ENCODE data around the gene TMEM235. TPM values are rescaled to one million over a fixed set of nuclear protein-coding genes. Genes with fewer than 3 reads are reported as not detected.
A peak's percentile ranks its signal among the peaks of the same experiment; 100 is the strongest.

TMEM235 gene
- total and polyA plus RNA-seq, 2 donors (not counting 3 experiments of a cell fraction or from before 2014, with no cell fraction given), result 0.04 to 0.38 TPM

DNA sequence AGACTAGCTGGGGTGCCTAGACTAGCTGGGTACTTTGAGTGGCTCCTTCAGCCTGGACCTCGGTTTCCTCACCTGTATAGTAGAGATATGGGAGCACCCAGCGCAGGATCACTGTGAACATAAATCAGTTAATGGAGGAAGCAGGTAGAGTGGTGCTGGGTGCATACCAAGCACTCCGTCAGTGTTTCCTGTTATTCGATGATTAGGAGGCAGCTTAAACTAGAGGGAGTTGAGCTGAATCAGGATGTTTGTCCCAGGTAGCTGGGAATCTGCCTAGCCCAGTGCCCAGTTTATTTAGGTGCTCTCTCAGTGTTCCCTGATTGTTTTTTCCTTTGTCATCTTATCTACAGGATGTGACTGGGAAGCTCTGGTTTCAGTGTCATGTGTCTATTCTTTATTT, 8.4 kb upstream of the TMEM235 start:
- intact Hi-C loops (cut with micrococcal nuclease), result no loop called here
- TF ChIP-seq, protein P1, sequence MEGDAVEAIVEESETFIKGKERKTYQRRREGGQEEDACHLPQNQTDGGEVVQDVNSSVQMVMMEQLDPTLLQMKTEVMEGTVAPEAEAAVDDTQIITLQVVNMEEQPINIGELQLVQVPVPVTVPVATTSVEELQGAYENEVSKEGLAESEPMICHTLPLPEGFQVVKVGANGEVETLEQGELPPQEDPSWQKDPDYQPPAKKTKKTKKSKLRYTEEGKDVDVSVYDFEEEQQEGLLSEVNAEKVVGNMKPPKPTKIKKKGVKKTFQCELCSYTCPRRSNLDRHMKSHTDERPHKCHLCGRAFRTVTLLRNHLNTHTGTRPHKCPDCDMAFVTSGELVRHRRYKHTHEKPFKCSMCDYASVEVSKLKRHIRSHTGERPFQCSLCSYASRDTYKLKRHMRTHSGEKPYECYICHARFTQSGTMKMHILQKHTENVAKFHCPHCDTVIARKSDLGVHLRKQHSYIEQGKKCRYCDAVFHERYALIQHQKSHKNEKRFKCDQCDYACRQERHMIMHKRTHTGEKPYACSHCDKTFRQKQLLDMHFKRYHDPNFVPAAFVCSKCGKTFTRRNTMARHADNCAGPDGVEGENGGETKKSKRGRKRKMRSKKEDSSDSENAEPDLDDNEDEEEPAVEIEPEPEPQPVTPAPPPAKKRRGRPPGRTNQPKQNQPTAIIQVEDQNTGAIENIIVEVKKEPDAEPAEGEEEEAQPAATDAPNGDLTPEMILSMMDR (IDR thresholded peaks at IDR 0.05; ENCODE audit: extremely low read depth in 1 of 2, insufficient read depth in 1 of 2, low read depth in 1 of 2, low read length in 2 of 2), result no peak
- TF ChIP-seq EZH2 (IDR thresholded peaks at IDR 0.05; ENCODE audit: borderline replicate concordance, low read depth, low read length, severe bottlenecking) (no peak), POLR2AphosphoS5 (IDR thresholded peaks at IDR 0.05; ENCODE audit: insufficient read depth, low read depth, low read length) (no peak), JUN (IDR thresholded peaks at IDR 0.05; ENCODE audit: borderline replicate concordance, insufficient read depth, insufficient read length, low read depth) (no peak), MYC (IDR thresholded peaks at IDR 0.05; ENCODE audit: low read depth, low read length) (no peak), FOS (IDR thresholded peaks at IDR 0.05; ENCODE audit: borderline replicate concordance, insufficient read depth, low read length) (no peak)
- POLR2A ChIA-PET, result interaction anchor here (1.1 kb wide), 1 partner anchor 48 kb away, joined by 3 read pairs; no protein-coding TSS in a partner anchor

More for the DNA sequence above, 8.4 kb upstream of the TMEM235 start:
- FAIRE-seq (peak; percentile 85), DNase-seq (ENCODE audit: low read depth, low spot score) (peak; percentile 80)
- Histone ChIP-seq H3K9me1 (replicated peaks; ENCODE audit: control insufficient read depth, extremely low read depth, insufficient read depth, low read length) (no peaks in the 10 kb centered on the region), H3K9me3 (replicated peaks; ENCODE audit: control insufficient read depth, insufficient read depth, low read length) (no peaks in the 10 kb centered on the region), H3K4me1 (ENCODE audit: control insufficient read depth, extremely low read depth, insufficient read depth, low read length) (peaks cover 31% of the 10 kb centered on the region), H3K79me2 (ENCODE audit: control insufficient read depth, insufficient read depth, low read length) (peaks cover 10% of the 10 kb centered on the region), H3K27ac (ENCODE audit: insufficient read depth, low read depth, low read length) (peak overlapping the region; percentile 83), H3K4me2 (ENCODE audit: insufficient read depth, low read length) (peak overlapping the region; percentile 27), H3K9ac (replicated peaks; ENCODE audit: extremely low read depth, insufficient read depth, low read length) (peak overlapping the region; percentile 35), H4K20me1 (replicated peaks; ENCODE audit: control insufficient read depth, extremely low read depth, insufficient read depth, low read length) (no peaks in the 10 kb centered on the region), H3K27me3 (ENCODE audit: control insufficient read depth in 2 of 2, insufficient read depth in 2 of 2, low read length in 2 of 2) (no peaks in the 10 kb centered on the region), H3K4me3 (replicated peaks in 1 of 3; ENCODE audit: insufficient read depth in 1 of 3, low read depth in 1 of 3, low read length in 3 of 3) (no peak overlapping the region), H3K36me3 (ENCODE audit: control insufficient read depth in 2 of 2, extremely low read depth in 1 of 2, insufficient read depth in 2 of 2, low read length in 2 of 2) (no peaks in the 10 kb centered on the region), H2AFZ (ENCODE audit: low read depth, low read length) (peak overlapping the region; percentile 1)
- no TSS peak for BruUV-seq (replicated peaks)
- dilution Hi-C loops (cut with MboI; ENCODE audit: extremely low pct_ligation_motif_present, low sequenced_read_pairs), result no loop called here
- CTCF ChIA-PET, result interaction anchor here (1.1 to 5.6 kb wide), 3 partner anchors 12 to 138 kb away, joined by 3 to 39 read pairs (median 3); no protein-coding TSS in a partner anchor
